Natural killer cell (primary cell): ENCODE measurements around the gene ANKRD11. TPM values are rescaled to one million over a fixed set of nuclear protein-coding genes. Genes with fewer than 3 reads are reported as not detected.
"Not testable (repeated sequence)": the region's sequence is repeated elsewhere in the genome, so short reads cannot be mapped to it uniquely, and the experiment has no call there.

Experiments
- ATAC-seq, 3 donors: fragments of 150-1000 bp in 2 of 3; fragments of 200-7000 bp in 1 of 3; cut with Tn5 transposase; 1 replicate in 1 of 3; 2 replicates in 2 of 3; pipeline ENCODE4 v1.10.0; 2021; ENCODE audit warnings: mild to moderate bottlenecking in 2 of 3, moderate library complexity in 2 of 3
- DNase-seq, 2 donors: peaks; one replicate each; pipeline versions ENCODE4 v3.0.0 to v3.0.0-alpha.2; 2013 to 2021; ENCODE audit warnings: mixed read lengths in 1 of 2
- H3K27ac ChIP-seq: one replicate; pipeline ENCODE4 v1.5.1; 2013; ENCODE audit warnings: mild to moderate bottlenecking, low read length
- H3K27me3 ChIP-seq: one replicate; pipeline ENCODE4 v1.6.1; 2013; ENCODE audit warnings: low read length; ENCODE audit not compliant: control insufficient read depth, insufficient read depth
- H3K36me3 ChIP-seq: one replicate; pipeline ENCODE4 v1.6.1; 2013; ENCODE audit warnings: low read length; ENCODE audit not compliant: control insufficient read depth, insufficient read depth
- H3K4me1 ChIP-seq: one replicate; pipeline ENCODE4 v1.6.1; 2013; ENCODE audit warnings: low read length; ENCODE audit not compliant: control insufficient read depth, insufficient read depth
- H3K4me3 ChIP-seq: one replicate; pipeline ENCODE4 v1.5.1; 2013; ENCODE audit warnings: low read length
- H3K9me3 ChIP-seq: one replicate; pipeline ENCODE4 v1.6.1; 2013; ENCODE audit warnings: low read length; ENCODE audit not compliant: control insufficient read depth, insufficient read depth
- H3K27ac Mint-ChIP-seq, 2 donors: one replicate each; pipeline ENCODE4 v1.8.0; 2022; ENCODE audit warnings: mild to moderate bottlenecking in 2 of 2, mixed read lengths in 2 of 2, moderate library complexity in 1 of 2
- H3K27me3 Mint-ChIP-seq, 2 donors: one replicate each; pipeline ENCODE4 v1.8.0; 2022; ENCODE audit warnings: low read depth in 2 of 2, mixed read lengths in 2 of 2
- H3K36me3 Mint-ChIP-seq: one replicate; pipeline ENCODE4 v1.8.0; 2022; ENCODE audit warnings: mixed read lengths
- H3K4me1 Mint-ChIP-seq, 2 donors: one replicate each; pipeline ENCODE4 v1.8.0; 2022; ENCODE audit warnings: mixed read lengths in 2 of 2
- H3K4me3 Mint-ChIP-seq: one replicate; pipeline ENCODE4 v1.8.0; 2022; ENCODE audit warnings: mild to moderate bottlenecking, moderate library complexity, mixed read lengths
- H3K9me3 Mint-ChIP-seq, 2 donors: one replicate each; pipeline ENCODE4 v1.8.0; 2022; ENCODE audit warnings: mixed read lengths in 2 of 2
- WGBS: methylation state at CpG from one replicate; pipeline ENCODE4 v1.1.7; 2013; ENCODE audit warnings: missing lambda C conversion rate; ENCODE audit not compliant: insufficient coverage; 5-methylcytosine and 5-hydroxymethylcytosine counted together
- intact Hi-C: fragments of 100-400 bp; cut with micrococcal nuclease; formaldehyde crosslinking; loops from one replicate; pipeline ENCODE4 v1.14.2; 2022
- total RNA-seq, 4 donors: library from RNA; stranded (reverse); fragments of 120-200 nt in 1 of 4; gene quantifications; one replicate each; pipeline versions ENCODE4 v1.2.3 to v1.2.4, GENCODE V29; 2013 to 2022
- TF ChIP-seq, protein P1 (sequence below): fragments of 200-600 bp; IDR thresholded peaks from one replicate; pipeline ENCODE4 v1.8.0; 2022; ENCODE audit warnings: antibody characterized with exemption

ANKRD11 gene
- total RNA-seq, 3 donors from 2014 or later (not counting 1 experiment from before 2014, with no cell fraction given) = 230 to 299 (median 287) TPM

DNA sequence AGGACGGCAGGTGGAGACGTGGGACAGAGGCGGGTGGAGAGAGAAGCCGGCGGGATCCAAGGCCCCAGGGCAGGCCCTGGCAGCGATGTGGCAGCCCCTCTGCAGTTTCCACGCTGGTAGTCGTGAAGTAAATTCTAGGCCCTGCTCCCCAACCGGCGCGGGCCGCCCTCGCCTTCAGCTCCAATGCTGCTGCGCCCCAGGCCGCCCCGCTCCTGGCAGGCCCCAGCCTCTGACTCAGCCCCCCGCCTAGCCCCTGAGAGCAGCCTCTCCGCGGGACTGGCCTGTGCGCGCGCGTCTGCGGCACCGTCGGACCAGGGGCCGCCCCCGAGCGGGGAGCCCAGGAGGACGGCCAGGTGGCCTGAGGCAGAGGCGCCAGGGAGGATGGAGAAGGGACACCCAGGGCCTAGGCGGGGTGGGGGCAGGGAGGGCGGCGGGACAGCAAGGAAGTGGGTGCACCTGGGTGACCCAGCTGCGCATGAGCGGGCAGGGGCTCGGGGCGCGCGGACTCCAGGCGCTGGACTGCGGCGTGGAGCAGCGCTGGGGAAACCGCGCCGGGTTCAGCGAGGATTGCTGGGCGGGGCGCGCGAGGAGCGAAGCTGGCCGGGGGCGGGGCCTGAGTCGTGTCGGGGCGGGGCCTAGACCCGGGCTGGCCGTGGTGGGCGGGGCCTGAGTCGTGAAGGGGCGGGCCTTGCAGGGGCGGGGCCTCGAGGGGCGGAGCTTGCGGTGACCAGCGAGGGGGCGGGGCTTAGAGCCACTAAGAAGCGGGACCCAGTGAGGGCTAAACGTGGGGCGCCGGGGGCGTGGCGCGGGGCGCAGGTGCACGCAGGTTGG is 243.2 kb downstream of the ANKRD11 start:
- Histone ChIP-seq H3K9me3 (peaks cover 10% of the 10 kb centered on the region), H3K27ac (no peak overlapping the region), H3K4me1 (peaks cover 12% of the 10 kb centered on the region), H3K4me3 (no peak overlapping the region), H3K27me3 (no peaks in the 10 kb centered on the region), H3K36me3 (no peaks in the 10 kb centered on the region)
- TF ChIP-seq, protein P1, sequence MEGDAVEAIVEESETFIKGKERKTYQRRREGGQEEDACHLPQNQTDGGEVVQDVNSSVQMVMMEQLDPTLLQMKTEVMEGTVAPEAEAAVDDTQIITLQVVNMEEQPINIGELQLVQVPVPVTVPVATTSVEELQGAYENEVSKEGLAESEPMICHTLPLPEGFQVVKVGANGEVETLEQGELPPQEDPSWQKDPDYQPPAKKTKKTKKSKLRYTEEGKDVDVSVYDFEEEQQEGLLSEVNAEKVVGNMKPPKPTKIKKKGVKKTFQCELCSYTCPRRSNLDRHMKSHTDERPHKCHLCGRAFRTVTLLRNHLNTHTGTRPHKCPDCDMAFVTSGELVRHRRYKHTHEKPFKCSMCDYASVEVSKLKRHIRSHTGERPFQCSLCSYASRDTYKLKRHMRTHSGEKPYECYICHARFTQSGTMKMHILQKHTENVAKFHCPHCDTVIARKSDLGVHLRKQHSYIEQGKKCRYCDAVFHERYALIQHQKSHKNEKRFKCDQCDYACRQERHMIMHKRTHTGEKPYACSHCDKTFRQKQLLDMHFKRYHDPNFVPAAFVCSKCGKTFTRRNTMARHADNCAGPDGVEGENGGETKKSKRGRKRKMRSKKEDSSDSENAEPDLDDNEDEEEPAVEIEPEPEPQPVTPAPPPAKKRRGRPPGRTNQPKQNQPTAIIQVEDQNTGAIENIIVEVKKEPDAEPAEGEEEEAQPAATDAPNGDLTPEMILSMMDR = no peak
- no peaks in the 10 kb centered on the region for H3K27me3 Mint-ChIP-seq
- H3K36me3 Mint-ChIP-seq = no peaks in the 10 kb centered on the region
- ATAC-seq (peak; percentile 93 to 100 (median 97)), DNase-seq (peak; percentile 94)
- 7% methylated on average over 78 of the region's 78 CpGs for WGBS
- intact Hi-C loops = loop anchor here (10.0 kb wide), 1 partner anchor 68 kb away; no protein-coding TSS in a partner anchor
- H3K4me3 Mint-ChIP-seq = peak overlapping the region; percentile 81
- peaks cover 2 to 10% of the 10 kb centered on the region in 2 donors for H3K9me3 Mint-ChIP-seq
- peaks cover 6 to 9% of the 10 kb centered on the region in 2 donors for H3K4me1 Mint-ChIP-seq
- H3K27ac Mint-ChIP-seq = no peak overlapping the region

GRCh38 chr16:89246383-89246902 is 243.9 kb downstream of the ANKRD11 start:
- 78% methylated on average over 13 of the region's 13 CpGs for WGBS

GRCh38 chr16:89244754-89245153 is 245.6 kb downstream of the ANKRD11 start:
- ATAC-seq (no peak), DNase-seq (no peak)
- H3K27ac Mint-ChIP-seq = no peak overlapping the region
- H3K27ac ChIP-seq = no peak overlapping the region
- peaks cover 6 to 29% of the 10 kb centered on the region in 2 donors for H3K4me1 Mint-ChIP-seq
- intact Hi-C loops = loop anchor here (10.0 kb wide), 1 partner anchor 70 kb away; no protein-coding TSS in a partner anchor
- TF ChIP-seq, protein P1 = no peak
- no peaks in the 10 kb centered on the region for H3K36me3 ChIP-seq
- H3K4me3 ChIP-seq = no peak overlapping the region
- peaks cover 0 to under 1% of the 10 kb centered on the region in 2 donors for H3K9me3 Mint-ChIP-seq
- H3K36me3 Mint-ChIP-seq = no peaks in the 10 kb centered on the region
- no peak overlapping the region for H3K4me3 Mint-ChIP-seq
- no peaks in the 10 kb centered on the region for H3K27me3 Mint-ChIP-seq
- H3K4me1 ChIP-seq = peaks cover 30% of the 10 kb centered on the region
- WGBS = 77% methylated on average over 11 of the region's 12 CpGs
- peaks cover 3% of the 10 kb centered on the region for H3K9me3 ChIP-seq
- no peaks in the 10 kb centered on the region for H3K27me3 ChIP-seq

More at GRCh38 chr16:89246383-89246902, 243.9 kb downstream of the ANKRD11 start:
- no peak overlapping the region for H3K27ac ChIP-seq
- no peak for DNase-seq
- peaks cover 17% of the 10 kb centered on the region for H3K4me1 ChIP-seq
- intact Hi-C loops = loop anchor here (10.0 kb wide), 1 partner anchor 68 kb away; no protein-coding TSS in a partner anchor
- no peak overlapping the region for H3K4me3 ChIP-seq
- no peaks in the 10 kb centered on the region for H3K36me3 Mint-ChIP-seq
- peaks cover 6 to 13% of the 10 kb centered on the region in 2 donors for H3K4me1 Mint-ChIP-seq
- H3K27ac Mint-ChIP-seq = peak overlapping the region in 1 of 2 donors; percentile 61
- H3K36me3 ChIP-seq = no peaks in the 10 kb centered on the region
- peaks cover 2 to 7% of the 10 kb centered on the region in 2 donors for H3K9me3 Mint-ChIP-seq
- no peaks in the 10 kb centered on the region for H3K27me3 ChIP-seq
- H3K9me3 ChIP-seq = peaks cover 10% of the 10 kb centered on the region
- no peaks in the 10 kb centered on the region for H3K27me3 Mint-ChIP-seq
- TF ChIP-seq, protein P1 = no peak
- no peak for ATAC-seq
- H3K4me3 Mint-ChIP-seq = peak overlapping the region; percentile 79

DNA sequence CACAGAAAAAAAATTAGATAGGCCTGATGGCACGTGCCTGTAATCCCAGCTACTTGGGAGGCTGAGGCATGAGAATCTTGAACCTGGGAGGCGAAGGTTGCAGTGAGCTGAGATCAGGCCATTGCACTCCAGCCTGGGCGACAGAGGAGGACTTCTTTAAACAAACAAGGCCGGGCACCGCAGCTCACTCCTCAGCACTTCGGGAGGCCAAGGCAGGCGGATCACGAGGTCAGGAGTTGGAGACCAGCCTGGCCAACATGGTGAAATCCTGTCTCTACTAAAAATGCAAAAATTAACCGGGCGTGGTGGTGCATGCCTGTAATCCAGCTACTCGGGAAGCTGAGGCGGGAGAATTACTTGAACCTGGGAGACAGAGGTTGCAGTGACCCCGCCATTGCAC is 246.1 kb downstream of the ANKRD11 start:
- H3K27me3 Mint-ChIP-seq, H3K9me3 Mint-ChIP-seq, H3K9me3 ChIP-seq, DNase-seq, H3K27ac ChIP-seq, ATAC-seq, H3K4me3 Mint-ChIP-seq, H3K27me3 ChIP-seq, H3K36me3 Mint-ChIP-seq, H3K36me3 ChIP-seq, H3K4me3 ChIP-seq: not testable (repeated sequence)
- H3K27ac Mint-ChIP-seq = peak overlapping the region in 1 of 2 donors; percentile 87
- WGBS = 87% methylated on average over 13 of the region's 13 CpGs
- intact Hi-C loops = loop anchor here (10.0 kb wide), 1 partner anchor 71 kb away; no protein-coding TSS in a partner anchor
- peaks cover 6 to 30% of the 10 kb centered on the region in 2 donors for H3K4me1 Mint-ChIP-seq
- peaks cover 31% of the 10 kb centered on the region for H3K4me1 ChIP-seq
